H1 (cell line): ENCODE measurements around the gene CMIP. TPM values are rescaled to one million over a fixed set of nuclear protein-coding genes. Genes with fewer than 3 reads are reported as not detected.

Experiments
- CTCF ChIA-PET: fragments of 300-600 bp; sonication (Branson Sonifier 250); formaldehyde crosslinking; loops from one replicate; lab custom pipeline; 2021; ENCODE audit not compliant: partially characterized antibody; lab: Charles Lee
- POLR2A ChIA-PET: fragments of 300-600 bp; sonication (Branson Sonifier 250); formaldehyde crosslinking; loops from one replicate; lab custom pipeline; 2021; ENCODE audit warnings: inconsistent platforms; ENCODE audit not compliant: partially characterized antibody; lab: Charles Lee
- DNase-seq, 2 experiments: peaks; one replicate each; pipeline versions ENCODE4 v3.0.0 to v3.0.0-alpha.2; 2010 to 2022; ENCODE audit warnings: low spot score in 2 of 2, low read depth in 1 of 2, mixed read lengths in 1 of 2
- FAIRE-seq: peaks from 2 replicates; lab custom pipeline; 2011; peaks lifted over from hg19 to GRCh38; lab: Jason Lieb, UNC
- H2AFZ ChIP-seq: 2 replicates; pipeline ENCODE4 v1.8.1; 2012; ENCODE audit warnings: low read length, inconsistent platforms
- H2AK5ac ChIP-seq: 2 replicates; pipeline ENCODE4 v1.6.1; 2013; ENCODE audit warnings: low read depth, low read length
- H2BK120ac ChIP-seq: replicated peaks from 2 replicates; pipeline ENCODE3; 2013; ENCODE audit warnings: low read depth, low read length, inconsistent platforms
- H2BK12ac ChIP-seq: 2 replicates; pipeline ENCODE4 v1.6.1; 2013; ENCODE audit warnings: low read depth, low read length
- H2BK15ac ChIP-seq: 2 replicates; pipeline ENCODE4 v1.6.1; 2013; ENCODE audit warnings: low read length
- H2BK20ac ChIP-seq: 2 replicates; pipeline ENCODE4 v1.6.1; 2013; ENCODE audit warnings: low read length
- H2BK5ac ChIP-seq: 2 replicates; pipeline ENCODE4 v1.6.1; 2013; ENCODE audit warnings: low read depth, low read length
- H3K14ac ChIP-seq: 2 replicates; pipeline ENCODE4 v1.6.1; 2013; ENCODE audit warnings: inconsistent platforms; ENCODE audit not compliant: insufficient read length
- H3K18ac ChIP-seq: 2 replicates; pipeline ENCODE4 v1.6.1; 2013; ENCODE audit warnings: low read length; ENCODE audit errors: extremely low read depth
- H3K23ac ChIP-seq: 2 replicates; pipeline ENCODE4 v1.6.1; 2013; ENCODE audit warnings: inconsistent platforms; ENCODE audit not compliant: insufficient read length
- H3K23me2 ChIP-seq: 2 replicates; pipeline ENCODE4 v1.6.1; 2013; ENCODE audit warnings: low read depth, low read length
- H3K27ac ChIP-seq: 2 replicates; pipeline ENCODE4 v1.6.1; 2011; ENCODE audit warnings: low read depth, low read length, inconsistent platforms
- H3K27me3 ChIP-seq, 4 experiments: replicated peaks in 1 of 4; 1 replicate in 1 of 4; 2 replicates in 3 of 4; pipeline versions ENCODE4 v1.6.1 to v1.8.1; 2011 to 2013; ENCODE audit warnings: low read length in 3 of 4, mild to moderate bottlenecking in 3 of 4, inconsistent platforms in 2 of 4, mixed read lengths in 2 of 4, moderate library complexity in 1 of 4; ENCODE audit not compliant: control insufficient read depth in 3 of 4, insufficient read depth in 3 of 4; ENCODE audit errors: extremely low read depth in 1 of 4
- H3K36me3 ChIP-seq, 4 experiments: 2 replicates each; pipeline versions ENCODE4 v1.6.1 to v1.8.1; 2011 to 2013; ENCODE audit warnings: mild to moderate bottlenecking in 4 of 4, low read length in 3 of 4, moderate library complexity in 2 of 4, control low read depth in 1 of 4, inconsistent platforms in 1 of 4; ENCODE audit not compliant: insufficient read depth in 4 of 4, control insufficient read depth in 2 of 4
- H3K4ac ChIP-seq: replicated peaks from 2 replicates; pipeline ENCODE3; 2013; ENCODE audit warnings: low read length, low read depth, mixed read lengths, inconsistent platforms; ENCODE audit not compliant: insufficient read length
- H3K4me1 ChIP-seq, 4 experiments: replicated peaks in 1 of 4; 1 replicate in 1 of 4; 2 replicates in 3 of 4; pipeline versions ENCODE4 v1.6.1 to v1.8.1; 2011 to 2013; ENCODE audit warnings: low read length in 3 of 4, inconsistent platforms in 2 of 4, mixed read lengths in 1 of 4; ENCODE audit not compliant: insufficient read depth in 4 of 4, control insufficient read depth in 3 of 4
- H3K4me2 ChIP-seq, 2 experiments: 2 replicates each; pipeline versions ENCODE4 v1.6.1 to v1.8.1; 2011 to 2013; ENCODE audit warnings: low read depth in 2 of 2, low read length in 2 of 2, control low read depth in 1 of 2, inconsistent platforms in 1 of 2, mild to moderate bottlenecking in 1 of 2; ENCODE audit not compliant: insufficient read depth in 1 of 2
- H3K4me3 ChIP-seq, 4 experiments: fragments of 200-600, 300-600 bp in 1 of 4; sonication (generic), shearing (Covaris generic), sonication (Bioruptor Twin) in 1 of 4; 2 replicates each; pipeline versions ENCODE4 v1.5.1 to v1.8.1; 2011 to 2016; ENCODE audit warnings: low read length in 4 of 4, low read depth in 3 of 4, control low read depth in 2 of 4, inconsistent platforms in 2 of 4, mild to moderate bottlenecking in 2 of 4, mixed read lengths in 1 of 4, moderate library complexity in 1 of 4; ENCODE audit not compliant: insufficient read depth in 2 of 4; ENCODE audit errors: extremely low read depth in 1 of 4
- H3K56ac ChIP-seq: replicated peaks from 2 replicates; pipeline ENCODE3; 2013; ENCODE audit warnings: low read depth, mild to moderate bottlenecking, mixed read lengths, low read length, inconsistent platforms; ENCODE audit not compliant: insufficient read length
- H3K79me1 ChIP-seq: 2 replicates; pipeline ENCODE4 v1.6.1; 2013; ENCODE audit warnings: low read depth, low read length, control low read depth
- H3K79me2 ChIP-seq, 2 experiments: 2 replicates each; pipeline versions ENCODE4 v1.6.1 to v1.8.1; 2012 to 2013; ENCODE audit warnings: low read length in 2 of 2, mild to moderate bottlenecking in 2 of 2, inconsistent platforms in 1 of 2; ENCODE audit not compliant: insufficient read depth in 2 of 2, control insufficient read depth in 1 of 2
- H3K9ac ChIP-seq, 4 experiments: replicated peaks in 1 of 4; 1 replicate in 1 of 4; 2 replicates in 3 of 4; pipeline versions ENCODE4 v1.6.1 to v1.8.1; 2011 to 2013; ENCODE audit warnings: low read depth in 3 of 4, low read length in 3 of 4, control low read depth in 2 of 4, mild to moderate bottlenecking in 2 of 4, moderate library complexity in 2 of 4, inconsistent platforms in 1 of 4; ENCODE audit errors: extremely low read depth in 1 of 4
- H3K9me3 ChIP-seq, 2 experiments: 2 replicates each; pipeline versions ENCODE4 v1.6.1 to v1.8.1; 2012 to 2013; ENCODE audit warnings: mild to moderate bottlenecking in 2 of 2, moderate library complexity in 2 of 2, control low read depth in 1 of 2, inconsistent platforms in 1 of 2, low read depth in 1 of 2, low read length in 1 of 2, mixed read lengths in 1 of 2; ENCODE audit not compliant: insufficient read depth in 2 of 2
- H4K20me1 ChIP-seq, 2 experiments: replicated peaks in 1 of 2; 2 replicates each; pipeline versions ENCODE3 to v1.8.1; 2011 to 2013; ENCODE audit warnings: inconsistent platforms in 2 of 2, low read length in 2 of 2, mild to moderate bottlenecking in 1 of 2; ENCODE audit not compliant: insufficient read depth in 2 of 2, control insufficient read depth in 1 of 2
- H4K5ac ChIP-seq: 2 replicates; pipeline ENCODE4 v1.6.1; 2013; ENCODE audit warnings: low read length, low read depth, mixed read lengths, inconsistent platforms; ENCODE audit not compliant: insufficient read length
- H4K8ac ChIP-seq: 2 replicates; pipeline ENCODE4 v1.8.0; 2013; ENCODE audit warnings: mild to moderate bottlenecking, moderate library complexity, low read length, inconsistent platforms; ENCODE audit not compliant: insufficient read depth; ENCODE audit errors: extremely low read depth
- H4K91ac ChIP-seq: replicated peaks from 2 replicates; pipeline ENCODE3; 2013; ENCODE audit warnings: low read length, mixed read lengths, inconsistent platforms; ENCODE audit not compliant: insufficient read length
- ATF2 ChIP-seq: IDR thresholded peaks from 2 replicates; pipeline ENCODE4 v1.6.1; 2012; ENCODE audit warnings: low read length, inconsistent platforms
- ATF3 ChIP-seq: IDR thresholded peaks from 2 replicates; pipeline ENCODE4 v1.6.1; 2011; ENCODE audit warnings: low read depth, mild to moderate bottlenecking, low read length; ENCODE audit not compliant: insufficient read depth
- CBX5 ChIP-seq: fragments of 300-800, 300-1000 bp; sonication (generic); IDR thresholded peaks from 2 replicates; pipeline ENCODE4 v1.7.1; 2016; ENCODE audit warnings: antibody characterized with exemption, low read length, low read depth
- CBX8 ChIP-seq: fragments of 300-800, 300-1000 bp; sonication (generic); IDR thresholded peaks from 2 replicates; pipeline ENCODE4 v1.7.1; 2016; ENCODE audit warnings: low read depth, low read length, borderline replicate concordance
- EZH2 ChIP-seq: fragments of 200-600 bp; sonication (generic); IDR thresholded peaks from 2 replicates; pipeline ENCODE4 v1.7.1; 2012; ENCODE audit warnings: low read depth, mild to moderate bottlenecking, moderate library complexity, low read length, inconsistent platforms; ENCODE audit not compliant: severe bottlenecking
- KDM5A ChIP-seq: fragments of 200-600 bp; IDR thresholded peaks from 2 replicates; pipeline ENCODE4 v1.7.1; 2012; ENCODE audit warnings: mild to moderate bottlenecking, low read length, inconsistent platforms, mixed read lengths
- PHF8 ChIP-seq: fragments of 200-600 bp; sonication (generic); conservative IDR thresholded peaks from 2 replicates; pipeline ENCODE4 v1.7.1; 2012; ENCODE audit warnings: low read depth, mild to moderate bottlenecking, inconsistent platforms, low read length, moderate library complexity
- RFX5 ChIP-seq: IDR thresholded peaks from 2 replicates; pipeline ENCODE4 v1.6.1; 2011; ENCODE audit warnings: low read depth, low read length, improper control_type of control experiment, borderline replicate concordance
- USF2 ChIP-seq: IDR thresholded peaks from 2 replicates; pipeline ENCODE4 v1.6.1; 2011; ENCODE audit warnings: low read length, improper control_type of control experiment
- ZNF274 ChIP-seq: IDR thresholded peaks from 2 replicates; pipeline ENCODE4 v1.7.0; 2012; ENCODE audit warnings: low read length, borderline replicate concordance; ENCODE audit errors: extremely low read depth
- WGBS, 2 experiments: shearing (Covaris generic) in 1 of 2; methylation state at CpG; one replicate each; pipeline versions ENCODE4 v1.1.6 to v1.1.7; 2013 to 2015; ENCODE audit warnings: low lambda C conversion rate in 2 of 2, mixed read lengths in 2 of 2, inconsistent platforms in 1 of 2, low coverage in 1 of 2, missing lambda C conversion rate in 1 of 2; ENCODE audit not compliant: insufficient replicate concordance in 2 of 2, insufficient coverage in 1 of 2, insufficient read length in 1 of 2; ENCODE audit errors: extremely low coverage in 1 of 2, missing lambda C conversion rate in 1 of 2; 5-methylcytosine and 5-hydroxymethylcytosine counted together
- polyA plus RNA-seq, 7 experiments: library from polyadenylated mRNA; depleted of rRNA in 3 of 7; stranded (reverse) in 5 of 7; unstranded in 2 of 7; fragments of >200 nt in 5 of 7; fragments of 200-250 nt in 2 of 7; gene quantifications; 1 replicate in 5 of 7; 2 replicates in 1 of 7; 4 replicates in 1 of 7; pipeline versions ENCODE4 v1.2.1 to v1.2.3, GENCODE V29; 2011 to 2013; ENCODE audit warnings: missing spikeins in 2 of 7, mixed read lengths in 2 of 7
- total RNA-seq: library from RNA; stranded (reverse); fragmentation: NEBNext Ultra II Directional; extraction: Animal tissue kit (Norgen Biotek cat#: 25700); gene quantifications from 2 replicates; pipeline ENCODE4 v1.2.1, GENCODE V29; 2021

The CMIP gene
- total and polyA plus RNA-seq, 2 of the 8 experiments (the other 6 are each of a cell fraction or from before 2014, with no cell fraction given) = 7.9 to 53.2 TPM

- no peak for FAIRE-seq
- POLR2A ChIA-PET = interaction anchor here (0.6 to 1.3 kb wide), 3 partner anchors 22 to 120 kb away, joined by 3 to 4 read pairs (median 3); partner anchors contain the start of gene GAN
- Histone ChIP-seq H3K56ac (no peak overlapping the region), H3K4me2 (no peak overlapping the region), H3K27ac (no peak overlapping the region), H2BK20ac (no peak overlapping the region), H2AFZ (no peak overlapping the region), H4K91ac (no peak overlapping the region), H3K18ac (no peak overlapping the region), H3K9ac (no peak overlapping the region), H4K5ac (no peak overlapping the region), H3K27me3 (no peaks in the 10 kb centered on the region), H3K79me1 (no peaks in the 10 kb centered on the region), H3K79me2 (no peaks in the 10 kb centered on the region), H2BK15ac (no peak overlapping the region), H4K20me1 (no peaks in the 10 kb centered on the region), H3K4me3 (no peak overlapping the region), H4K8ac (no peak overlapping the region), H2BK5ac (no peak overlapping the region), H3K9me3 (no peaks in the 10 kb centered on the region), H3K4ac (no peak overlapping the region), H2AK5ac (no peak overlapping the region), H3K14ac (no peak overlapping the region), H2BK120ac (no peak overlapping the region), H3K4me1 (peaks cover 0 to 5% (median under 1%) of the 10 kb centered on the region in 4 experiments; a peak in 1 of 7 replicates), H3K23me2 (no peaks in the 10 kb centered on the region), H3K23ac (no peak overlapping the region), H2BK12ac (no peak overlapping the region), H3K36me3 (no peaks in the 10 kb centered on the region)
- WGBS, 2 experiments = 75% methylated on average over 3 of the region's 3 CpGs; no CpG with 5 or more reads in 1 of the 2 experiments
- DNase-seq = no peak
- CTCF ChIA-PET = interaction anchor here (0.5 to 1.4 kb wide), 3 partner anchors 16 to 189 kb away, joined by 3 to 4 read pairs (median 4); no protein-coding TSS in a partner anchor
- TF ChIP-seq ZNF274 (no peak), KDM5A (no peak), ATF2 (no peak), RFX5 (no peak), EZH2 (no peak), ATF3 (no peak), CBX5 (no peak), PHF8 (no peak), USF2 (no peak), CBX8 (no peak)
Observed at GRCh38 chr16:81435103-81435502, 9.5 kb upstream of the CMIP start.
